Thyroid gland (tissue), 4 donors: ENCODE data around the gene SOCS4.

Source experiments
- CTCF ChIP-seq, 6 experiments: fragments of 200-600 bp in 3 of 6; fragments of 450-650 bp in 3 of 6; sonication (generic) in 3 of 6; IDR thresholded peaks; one replicate each; pipeline ENCODE4 v1.5.1; 2016 to 2019; ENCODE audit warnings: antibody characterized with exemption in 6 of 6, mild to moderate bottlenecking in 2 of 6, inconsistent platforms in 1 of 6, moderate library complexity in 1 of 6
- POLR2A ChIP-seq, 2 donors: fragments of 450-650 bp; IDR thresholded peaks; one replicate each; pipeline ENCODE4 v1.6.1; 2017; ENCODE audit warnings: antibody characterized with exemption in 2 of 2, mild to moderate bottlenecking in 2 of 2, moderate library complexity in 1 of 2

- TF ChIP-seq CTCF (IDR thresholded peaks at IDR 0.05) (no peak), POLR2A (IDR thresholded peaks at IDR 0.05) (no peak)
Observed at GRCh38 chr14:55084401-55085059, 57.5 kb downstream of the SOCS4 start.
